HG03439 (cell line): Measurements from ENCODE around the gene GLP2R.

Source experiments
- ATAC-seq: cut with Tn5 transposase; IDR thresholded peaks from one replicate; pipeline ENCODE4 v1.9.1; 2021; ENCODE audit warnings: mild to moderate bottlenecking, moderate library complexity; ENCODE audit not compliant: unreplicated experiment

The GLP2R gene

GRCh38 chr17:9895923-9896322, 70.2 kb downstream of the GLP2R start:
- ATAC-seq = no peak

GRCh38 chr17:9897372-9897968, 71.7 kb downstream of the GLP2R start:
- no peak for ATAC-seq

- ATAC-seq = no peak
Measured at GRCh38 chr17:9898812-9899211, 73.1 kb downstream of the GLP2R start.

GRCh38 chr17:9899280-9900043, 73.7 kb downstream of the GLP2R start:
- ATAC-seq = no peak

- no peak for ATAC-seq
Measured at GRCh38 chr17:9900044-9900594, 74.4 kb downstream of the GLP2R start.

- no peak for ATAC-seq
Measured at GRCh38 chr17:9900784-9901183, 75.1 kb downstream of the GLP2R start.

GRCh38 chr17:9902120-9902519, 76.4 kb downstream of the GLP2R start:
- no peak for ATAC-seq

GRCh38 chr17:9904277-9905077, 78.8 kb downstream of the GLP2R start:
- no peak for ATAC-seq

- ATAC-seq = no peak
Measured at GRCh38 chr17:9905078-9905415, 79.3 kb downstream of the GLP2R start, which contains the start of gene RCVRN. Gene RCVRN (minus strand): TSS chr17:9905271. CDS start chr17:9905180, 91 bp downstream.

- no peak for ATAC-seq
Measured at GRCh38 chr17:9905902-9906301, 80.2 kb downstream of the GLP2R start.

GRCh38 chr17:9906616-9907015, 80.9 kb downstream of the GLP2R start:
- no peak for ATAC-seq

- no peak for ATAC-seq
Measured at GRCh38 chr17:9907131-9907530, 81.4 kb downstream of the GLP2R start.

- ATAC-seq = no peak
Measured at GRCh38 chr17:9907883-9908648, 82.3 kb downstream of the GLP2R start.

- ATAC-seq = no peak
Measured at GRCh38 chr17:9908649-9909042, 82.9 kb downstream of the GLP2R start.

GRCh38 chr17:9911089-9911488, 85.4 kb downstream of the GLP2R start:
- no peak for ATAC-seq

GRCh38 chr17:9912121-9913099, 86.7 kb downstream of the GLP2R start:
- ATAC-seq = no peak

GRCh38 chr17:9913476-9913875, 87.8 kb downstream of the GLP2R start:
- ATAC-seq = no peak

GRCh38 chr17:9916108-9916507, 90.4 kb downstream of the GLP2R start:
- ATAC-seq = no peak

GRCh38 chr17:9917131-9917530, 91.4 kb downstream of the GLP2R start:
- no peak for ATAC-seq

- ATAC-seq = no peak
Measured at GRCh38 chr17:9917801-9918200, 92.1 kb downstream of the GLP2R start.
